WTC11 (cell line): Measurements from ENCODE around the gene ODAD3. TPM values are rescaled to one million over a fixed set of nuclear protein-coding genes. Genes with fewer than 3 reads are reported as not detected.

ENCODE experiments used
- ATAC-seq: fragments of 200-7000 bp; cut with Tn5 transposase; 2 replicates; pipeline ENCODE4 v1.10.0; 2021; ENCODE audit warnings: mild to moderate bottlenecking, moderate library complexity
- CTCF ChIA-PET: fragments of 300-600 bp; sonication (Branson Sonifier 250); formaldehyde crosslinking; loops from one replicate; lab custom pipeline; 2021; ENCODE audit warnings: antibody characterized with exemption; lab: Charles Lee
- POLR2A ChIA-PET: fragments of 350-600 bp; sonication (Branson Sonifier 250); formaldehyde crosslinking; loops from one replicate; lab custom pipeline; 2021; ENCODE audit warnings: antibody characterized with exemption; lab: Charles Lee
- DNase-seq: peaks from one replicate; pipeline ENCODE4 v3.0.0; 2021; ENCODE audit warnings: low spot score
- H3K27ac Mint-ChIP-seq: 2 replicates; pipeline ENCODE4 v1.8.0; 2021; ENCODE audit warnings: mixed read lengths
- H3K27me3 Mint-ChIP-seq: 2 replicates; pipeline ENCODE4 v1.8.0; 2021; ENCODE audit warnings: low read depth, mild to moderate bottlenecking, moderate library complexity, mixed read lengths
- H3K36me3 Mint-ChIP-seq: 2 replicates; pipeline ENCODE4 v1.8.0; 2021; ENCODE audit warnings: mixed read lengths
- H3K4me1 Mint-ChIP-seq: 2 replicates; pipeline ENCODE4 v1.8.0; 2022; ENCODE audit warnings: mixed read lengths
- H3K4me3 Mint-ChIP-seq: 2 replicates; pipeline ENCODE4 v1.8.0; 2021; ENCODE audit warnings: mild to moderate bottlenecking, moderate library complexity, mixed read lengths
- H3K9me3 Mint-ChIP-seq: 2 replicates; pipeline ENCODE4 v1.8.0; 2021; ENCODE audit warnings: mixed read lengths
- ATF6 ChIP-seq: sonication (generic); formaldehyde crosslinking; IDR thresholded peaks from 2 replicates; pipeline ENCODE4 v1.8.1; 2023; ENCODE audit warnings: mild to moderate bottlenecking, missing genetic modification reagents
- CBFB ChIP-seq: sonication (generic); formaldehyde crosslinking; IDR thresholded peaks from 2 replicates; pipeline ENCODE4 v1.8.1; 2022; ENCODE audit warnings: mild to moderate bottlenecking, low read depth, missing genetic modification reagents
- CTCF ChIP-seq: fragments of 200-600 bp; IDR thresholded peaks from 2 replicates; pipeline ENCODE4 v1.8.0; 2022; ENCODE audit warnings: antibody characterized with exemption
- E2F1 ChIP-seq: sonication (generic); formaldehyde crosslinking; IDR thresholded peaks from 2 replicates; pipeline ENCODE4 v1.8.0; 2022; ENCODE audit warnings: mild to moderate bottlenecking, missing genetic modification reagents
- ERG ChIP-seq: fragments of 250-450 bp; sonication (Bioruptor Pico); IDR thresholded peaks from 2 replicates; pipeline ENCODE4 v1.8.0; 2021; ENCODE audit warnings: mild to moderate bottlenecking
- ESRRA ChIP-seq: sonication (generic); formaldehyde crosslinking; IDR thresholded peaks from 2 replicates; pipeline ENCODE4 v1.8.1; 2022; ENCODE audit warnings: mild to moderate bottlenecking, missing genetic modification reagents, borderline replicate concordance
- GABPB1 ChIP-seq: sonication (generic); formaldehyde crosslinking; IDR thresholded peaks from 2 replicates; pipeline ENCODE4 v1.8.1; 2023; ENCODE audit warnings: mild to moderate bottlenecking, missing genetic modification reagents
- GRHL2 ChIP-seq: fragments of 250-450 bp; sonication (Bioruptor Pico); IDR thresholded peaks from 2 replicates; pipeline ENCODE4 v1.8.0; 2022; ENCODE audit warnings: mild to moderate bottlenecking, moderate library complexity; ENCODE audit not compliant: insufficient replicate concordance, severe bottlenecking
- IRF1 ChIP-seq: sonication (generic); formaldehyde crosslinking; IDR thresholded peaks from 2 replicates; pipeline ENCODE4 v1.8.0; 2023; ENCODE audit warnings: missing genetic modification reagents
- MAX ChIP-seq: sonication (generic); formaldehyde crosslinking; IDR thresholded peaks from 2 replicates; pipeline ENCODE4 v1.8.0; 2022; ENCODE audit warnings: mild to moderate bottlenecking, missing genetic modification reagents
- RELA ChIP-seq: sonication (generic); formaldehyde crosslinking; IDR thresholded peaks from 2 replicates; pipeline ENCODE4 v1.8.1; 2022; ENCODE audit warnings: missing genetic modification reagents, mild to moderate bottlenecking, borderline replicate concordance
- STAT6 ChIP-seq: sonication (generic); formaldehyde crosslinking; conservative IDR thresholded peaks from 2 replicates; pipeline ENCODE4 v1.8.1; 2023; ENCODE audit warnings: mild to moderate bottlenecking, low read depth, missing genetic modification reagents, moderate library complexity
- TP53 ChIP-seq: sonication (generic); formaldehyde crosslinking; IDR thresholded peaks from 2 replicates; pipeline ENCODE4 v1.8.1; 2023; ENCODE audit warnings: mild to moderate bottlenecking, missing genetic modification reagents
- USF1 ChIP-seq: sonication (generic); formaldehyde crosslinking; IDR thresholded peaks from 2 replicates; pipeline ENCODE4 v1.8.0; 2022; ENCODE audit warnings: mild to moderate bottlenecking, missing genetic modification reagents
- ZNF263 ChIP-seq: sonication (generic); formaldehyde crosslinking; IDR thresholded peaks from 2 replicates; pipeline ENCODE4 v1.8.1; 2022; ENCODE audit warnings: low read depth, mild to moderate bottlenecking, moderate library complexity, missing genetic modification reagents
- ZNF317 ChIP-seq: sonication (generic); formaldehyde crosslinking; IDR thresholded peaks from 2 replicates; pipeline ENCODE4 v1.8.1; 2023; ENCODE audit warnings: low read depth, mild to moderate bottlenecking, moderate library complexity, missing genetic modification reagents, borderline replicate concordance
- total RNA-seq: library from RNA; stranded (reverse); gene quantifications from 3 replicates; pipeline ENCODE4 v1.2.3, GENCODE V29; 2021

Gene ODAD3
- total RNA-seq, 1 experiment from 2014 or later = 4.1 TPM

GRCh38 chr19:11420429-11421370 lies 14.2 kb downstream of the ODAD3 start (continued):
- TF ChIP-seq IRF1 (CRISPR knock-in tag) (no peak), E2F1 (CRISPR knock-in tag) (no peak), MAX (CRISPR knock-in tag) (no peak)

- POLR2A ChIA-PET = interaction anchor here (0.7 to 7.8 kb wide), 8 partner anchors 13 to 73 kb away, joined by 3 to 115 read pairs (median 5); partner anchors contain the start of genes CCDC159, EPOR, ODAD3 and PRKCSH
- CTCF ChIA-PET = interaction anchor here (0.6 to 7.8 kb wide), 22 partner anchors 12 to 221 kb away, joined by 3 to 308 read pairs (median 5); partner anchors contain the start of genes CCDC159, EPOR, ODAD3 and PRKCSH
- no peak for TF ChIP-seq ATF6 (CRISPR knock-in tag)
- no peak for TF ChIP-seq TP53 (CRISPR knock-in tag)
- TF ChIP-seq STAT6 (CRISPR knock-in tag) = no peak
- no peak for TF ChIP-seq ZNF263
- peak; percentile 76; the same call in 1 of the 2 replicates for TF ChIP-seq CBFB (CRISPR knock-in tag)
- no peak for TF ChIP-seq CTCF
- no peak for TF ChIP-seq RELA
- TF ChIP-seq MAX (CRISPR knock-in tag) = no peak
- TF ChIP-seq ESRRA = no peak
- 0 out of 2 replicates have a peak, but pooled peaks have one; percentile 29 for TF ChIP-seq IRF1 (CRISPR knock-in tag)
- TF ChIP-seq USF1 (CRISPR knock-in tag) = no peak
- TF ChIP-seq GRHL2 (CRISPR knock-in tag) = no peak
- no peak for TF ChIP-seq ZNF317 (CRISPR knock-in tag)
- no peak for TF ChIP-seq GABPB1 (CRISPR knock-in tag)
- no peak for TF ChIP-seq ERG (CRISPR knock-in tag)
These were observed 16.1 kb downstream of the ODAD3 start, which contains the start of gene RGL3 for GRCh38 chr19:11418549-11419506. RGL3 (minus strand) TSS chr19:11419314; CDS start chr19:11419278, 36 bp downstream.

More at GRCh38 chr19:11418549-11419506, 16.1 kb downstream of the ODAD3 start, which contains the start of gene RGL3:
- H3K9me3 Mint-ChIP-seq = no peaks in the 10 kb centered on the region
- H3K4me1 Mint-ChIP-seq = peaks cover 19% of the 10 kb centered on the region
- peak; percentile 93 for DNase-seq
- H3K27ac Mint-ChIP-seq = peak within 1 kb of the TSS; percentile 98
- H3K27me3 Mint-ChIP-seq = peaks cover 24% of the 10 kb centered on the region
- peaks cover 6% of the 10 kb centered on the region; the same call in 1 of the 2 replicates for H3K36me3 Mint-ChIP-seq
- H3K4me3 Mint-ChIP-seq = peak within 1 kb of the TSS; percentile 87
- ATAC-seq = peak; percentile 54
